Endothelial cell of umbilical vein (primary cell): ENCODE data around the gene CHN2. TPM values are rescaled to one million over a fixed set of nuclear protein-coding genes. Genes with fewer than 3 reads are reported as not detected.

ENCODE experiments used
- BruUV-seq: library from RNA; stranded (reverse); fragments of 400-500 nt; replicated peaks from 2 replicates; lab custom pipeline; 2021; lab: Mats Ljungman, UMichigan
- CTCF ChIA-PET: fragments of 300-600, 350-600 bp; sonication (Branson Sonifier 250); formaldehyde crosslinking; loops from one replicate; lab custom pipeline; 2021; ENCODE audit warnings: antibody characterized with exemption, inconsistent platforms; lab: Charles Lee
- POLR2A ChIA-PET: fragments of 300-600, 350-600 bp; sonication (Branson Sonifier 250); formaldehyde crosslinking; loops from one replicate; lab custom pipeline; 2021; ENCODE audit warnings: antibody characterized with exemption, inconsistent platforms; lab: Charles Lee
- DNase-seq: peaks from one replicate; pipeline ENCODE4 v3.0.0-alpha.2; 2011; ENCODE audit warnings: low read depth, low spot score
- FAIRE-seq: peaks from 2 replicates; lab custom pipeline; 2011; peaks lifted over from hg19 to GRCh38; lab: Jason Lieb, UNC
- H2AFZ ChIP-seq: 2 replicates; pipeline ENCODE4 v1.6.0; 2012; ENCODE audit warnings: low read depth, low read length, control low read depth, inconsistent platforms
- H3K27ac ChIP-seq: 2 replicates; pipeline ENCODE4 v1.5.1; 2011; ENCODE audit warnings: low read depth, mild to moderate bottlenecking, control low read depth, low read length, moderate library complexity; ENCODE audit not compliant: insufficient read depth
- H3K27me3 ChIP-seq, 2 experiments: 2 replicates each; pipeline versions ENCODE4 v1.6.0 to v1.6.1; 2011; ENCODE audit warnings: low read length in 2 of 2, mixed read lengths in 1 of 2; ENCODE audit not compliant: control insufficient read depth in 2 of 2, insufficient read depth in 2 of 2
- H3K36me3 ChIP-seq, 2 experiments: 2 replicates in 1 of 2; 3 replicates in 1 of 2; pipeline ENCODE4 v1.5.1; 2011; ENCODE audit warnings: low read length in 2 of 2, mild to moderate bottlenecking in 1 of 2, moderate library complexity in 1 of 2; ENCODE audit not compliant: control insufficient read depth in 2 of 2, insufficient read depth in 2 of 2; ENCODE audit errors: extremely low read depth in 1 of 2
- H3K4me1 ChIP-seq: 3 replicates; pipeline ENCODE4 v1.5.1; 2011; ENCODE audit warnings: mild to moderate bottlenecking, low read length; ENCODE audit not compliant: control insufficient read depth, insufficient read depth; ENCODE audit errors: extremely low read depth
- H3K4me2 ChIP-seq: 2 replicates; pipeline ENCODE4 v1.6.1; 2011; ENCODE audit warnings: low read length, control low read depth, mixed read lengths; ENCODE audit not compliant: insufficient read depth
- H3K4me3 ChIP-seq, 3 experiments: fragments of 200-600 bp in 1 of 3; sonication (generic), shearing (Covaris generic) in 1 of 3; replicated peaks in 1 of 3; 2 replicates each; pipeline ENCODE4 v1.5.1; 2011 to 2016; ENCODE audit warnings: control low read depth in 3 of 3, low read length in 3 of 3, mild to moderate bottlenecking in 2 of 3, inconsistent platforms in 1 of 3, low read depth in 1 of 3, moderate library complexity in 1 of 3; ENCODE audit not compliant: insufficient read depth in 1 of 3
- H3K79me2 ChIP-seq: 2 replicates; pipeline ENCODE4 v1.6.0; 2012; ENCODE audit warnings: low read length, inconsistent platforms; ENCODE audit not compliant: control insufficient read depth, insufficient read depth
- H3K9ac ChIP-seq: replicated peaks from 2 replicates; pipeline ENCODE3; 2011; ENCODE audit warnings: low read length, control low read depth; ENCODE audit not compliant: insufficient read depth; ENCODE audit errors: extremely low read depth
- H3K9me1 ChIP-seq: replicated peaks from 3 replicates; pipeline ENCODE4 v1.6.0; 2011; ENCODE audit warnings: mild to moderate bottlenecking, low read length; ENCODE audit not compliant: control insufficient read depth, insufficient read depth; ENCODE audit errors: extremely low read depth
- H3K9me3 ChIP-seq: replicated peaks from 2 replicates; pipeline ENCODE4 v1.5.1; 2012; ENCODE audit warnings: low read length, inconsistent platforms; ENCODE audit not compliant: control insufficient read depth, insufficient read depth
- H4K20me1 ChIP-seq: replicated peaks from 2 replicates; pipeline ENCODE3; 2011; ENCODE audit warnings: mild to moderate bottlenecking, low read length; ENCODE audit not compliant: control insufficient read depth, insufficient read depth; ENCODE audit errors: extremely low read depth
- EZH2 ChIP-seq: IDR thresholded peaks from 2 replicates; pipeline ENCODE4 v1.6.1; 2012; ENCODE audit warnings: borderline replicate concordance, low read depth, mild to moderate bottlenecking, moderate library complexity, low read length, inconsistent platforms; ENCODE audit not compliant: severe bottlenecking
- FOS ChIP-seq: IDR thresholded peaks from 2 replicates; pipeline ENCODE4 v1.6.1; 2011; ENCODE audit warnings: mild to moderate bottlenecking, low read length, moderate library complexity, borderline replicate concordance; ENCODE audit not compliant: insufficient read depth
- GATA2 ChIP-seq: IDR thresholded peaks from 2 replicates; pipeline ENCODE4 v1.7.0; 2011; ENCODE audit warnings: low read depth, mild to moderate bottlenecking, moderate library complexity, mixed read lengths, low read length; ENCODE audit not compliant: insufficient read length, insufficient read depth
- JUN ChIP-seq: IDR thresholded peaks from 2 replicates; pipeline ENCODE4 v1.6.1; 2011; ENCODE audit warnings: borderline replicate concordance, low read depth; ENCODE audit not compliant: insufficient read length, insufficient read depth
- MAX ChIP-seq: IDR thresholded peaks from 2 replicates; pipeline ENCODE4 v1.6.1; 2011; ENCODE audit not compliant: insufficient read depth, insufficient read length
- MYC ChIP-seq: IDR thresholded peaks from one replicate; pipeline ENCODE4 v1.6.1; 2011; ENCODE audit warnings: mild to moderate bottlenecking, low read depth, low read length
- POLR2A ChIP-seq: IDR thresholded peaks from 2 replicates; pipeline ENCODE4 v1.6.1; 2012; ENCODE audit warnings: low read depth, mild to moderate bottlenecking, control low read depth, low read length
- POLR2AphosphoS5 ChIP-seq: IDR thresholded peaks from 2 replicates; pipeline ENCODE4 v1.6.1; 2012; ENCODE audit warnings: low read depth, mild to moderate bottlenecking, control low read depth, low read length, moderate library complexity; ENCODE audit not compliant: insufficient read depth
- dilution Hi-C: fragments of 300-500 bp; cut with MboI; formaldehyde crosslinking; loops from one replicate; pipeline ENCODE4 v1.15.0; 2019; ENCODE audit warnings: low sequenced_read_pairs; ENCODE audit not compliant: extremely low pct_ligation_motif_present
- intact Hi-C: fragments of 100-400 bp; cut with micrococcal nuclease; formaldehyde crosslinking; loops from one replicate; pipeline ENCODE4 v1.10.0; 2022
- polyA plus RNA-seq, 4 experiments: library from polyadenylated mRNA; depleted of rRNA in 3 of 4; stranded (reverse) in 3 of 4; unstranded in 1 of 4; fragments of >200 nt; gene quantifications; 2 replicates each; pipeline versions ENCODE4 v1.2.1 to v1.2.3, GENCODE V29; 2011 to 2012; ENCODE audit warnings: missing spikeins in 1 of 4
- total RNA-seq: library from RNA; stranded (reverse); gene quantifications from 2 replicates; pipeline ENCODE4 v1.2.3, GENCODE V29; 2021
- TF ChIP-seq, protein P1 (sequence below), 2 donors: IDR thresholded peaks; 1 replicate in 1 of 2; 2 replicates in 1 of 2; pipeline ENCODE4 v1.5.1; 2011; ENCODE audit warnings: low read length in 2 of 2, mild to moderate bottlenecking in 2 of 2, moderate library complexity in 2 of 2, control low read depth in 1 of 2, inconsistent platforms in 1 of 2, low read depth in 1 of 2; ENCODE audit not compliant: insufficient read depth in 1 of 2; ENCODE audit errors: extremely low read depth in 1 of 2

Gene CHN2
- total and polyA plus RNA-seq, 2 donors (not counting 3 experiments of a cell fraction or from before 2014, with no cell fraction given): 1.4 to 5.0 TPM

DNA sequence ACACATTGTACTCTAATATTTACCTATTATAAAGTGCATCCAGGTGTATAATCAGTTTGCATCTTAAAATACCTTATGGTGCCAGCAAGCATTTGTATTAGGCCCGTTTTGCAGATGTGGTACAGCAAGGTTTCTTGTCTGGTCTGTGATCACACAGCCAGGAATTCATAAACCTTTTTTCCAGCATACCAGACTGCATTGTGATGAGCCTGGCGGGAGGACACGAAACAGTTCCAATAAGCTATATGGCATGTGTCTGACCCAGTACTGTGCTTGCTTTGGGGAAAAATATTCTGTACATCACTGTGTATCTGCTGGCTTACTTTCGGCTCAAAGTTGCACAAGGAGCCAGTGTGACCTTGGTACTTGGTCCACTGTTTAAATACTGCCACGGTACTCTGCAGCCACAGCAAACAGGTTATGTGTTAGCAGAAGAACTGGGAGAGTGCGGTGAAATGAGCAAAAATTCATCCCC lies 36.3 kb downstream of the CHN2 start:
- ChIA-PET POLR2A (no interaction called here), CTCF (interaction anchor here (1.7 kb wide), 1 partner anchor 309 kb away, joined by 5 read pairs; no protein-coding TSS in a partner anchor)
- intact Hi-C loops (no loop called here), dilution Hi-C loops (no loop called here)
- no peak for TF ChIP-seq GATA2
- no peak for TF ChIP-seq EZH2
- TF ChIP-seq FOS: no peak
- TF ChIP-seq MYC: no peak
- TF ChIP-seq POLR2AphosphoS5: no peak
- TF ChIP-seq JUN: no peak
- TF ChIP-seq MAX: no peak
- TF ChIP-seq POLR2A: no peak
- TF ChIP-seq, protein P1, sequence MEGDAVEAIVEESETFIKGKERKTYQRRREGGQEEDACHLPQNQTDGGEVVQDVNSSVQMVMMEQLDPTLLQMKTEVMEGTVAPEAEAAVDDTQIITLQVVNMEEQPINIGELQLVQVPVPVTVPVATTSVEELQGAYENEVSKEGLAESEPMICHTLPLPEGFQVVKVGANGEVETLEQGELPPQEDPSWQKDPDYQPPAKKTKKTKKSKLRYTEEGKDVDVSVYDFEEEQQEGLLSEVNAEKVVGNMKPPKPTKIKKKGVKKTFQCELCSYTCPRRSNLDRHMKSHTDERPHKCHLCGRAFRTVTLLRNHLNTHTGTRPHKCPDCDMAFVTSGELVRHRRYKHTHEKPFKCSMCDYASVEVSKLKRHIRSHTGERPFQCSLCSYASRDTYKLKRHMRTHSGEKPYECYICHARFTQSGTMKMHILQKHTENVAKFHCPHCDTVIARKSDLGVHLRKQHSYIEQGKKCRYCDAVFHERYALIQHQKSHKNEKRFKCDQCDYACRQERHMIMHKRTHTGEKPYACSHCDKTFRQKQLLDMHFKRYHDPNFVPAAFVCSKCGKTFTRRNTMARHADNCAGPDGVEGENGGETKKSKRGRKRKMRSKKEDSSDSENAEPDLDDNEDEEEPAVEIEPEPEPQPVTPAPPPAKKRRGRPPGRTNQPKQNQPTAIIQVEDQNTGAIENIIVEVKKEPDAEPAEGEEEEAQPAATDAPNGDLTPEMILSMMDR (IDR thresholded peaks at IDR 0.05; ENCODE audit: extremely low read depth in 1 of 2, insufficient read depth in 1 of 2, low read depth in 1 of 2, low read length in 2 of 2): no peak
- FAIRE-seq (no peak), DNase-seq (no peak)
- H3K27me3 ChIP-seq: no peaks in the 10 kb centered on the region
- H2AFZ ChIP-seq: no peak overlapping the region
- no peak overlapping the region for H3K27ac ChIP-seq
- H3K9me3 ChIP-seq: no peaks in the 10 kb centered on the region
- H3K9me1 ChIP-seq: no peaks in the 10 kb centered on the region
- H3K36me3 ChIP-seq: no peaks in the 10 kb centered on the region
- no peak overlapping the region for H3K4me2 ChIP-seq
- no peaks in the 10 kb centered on the region for H4K20me1 ChIP-seq
- H3K4me1 ChIP-seq: peaks cover 5% of the 10 kb centered on the region
- H3K9ac ChIP-seq: no peak overlapping the region
- no peaks in the 10 kb centered on the region for H3K79me2 ChIP-seq
- no TSS peak for BruUV-seq
- no peak overlapping the region for H3K4me3 ChIP-seq
